Dedifferentiated amniotic fluid mesenchymal stem cell (primary cell): ENCODE results near the gene CACNG1.
"Not testable (repeated sequence)": the region's sequence is repeated elsewhere in the genome, so short reads cannot be mapped to it uniquely, and the experiment has no call there.

Source experiments
- DNase-seq: peaks from one replicate; pipeline ENCODE4 v3.0.0-alpha.2; 2016; ENCODE audit errors: extremely low spot score

CACNG1 gene

DNA sequence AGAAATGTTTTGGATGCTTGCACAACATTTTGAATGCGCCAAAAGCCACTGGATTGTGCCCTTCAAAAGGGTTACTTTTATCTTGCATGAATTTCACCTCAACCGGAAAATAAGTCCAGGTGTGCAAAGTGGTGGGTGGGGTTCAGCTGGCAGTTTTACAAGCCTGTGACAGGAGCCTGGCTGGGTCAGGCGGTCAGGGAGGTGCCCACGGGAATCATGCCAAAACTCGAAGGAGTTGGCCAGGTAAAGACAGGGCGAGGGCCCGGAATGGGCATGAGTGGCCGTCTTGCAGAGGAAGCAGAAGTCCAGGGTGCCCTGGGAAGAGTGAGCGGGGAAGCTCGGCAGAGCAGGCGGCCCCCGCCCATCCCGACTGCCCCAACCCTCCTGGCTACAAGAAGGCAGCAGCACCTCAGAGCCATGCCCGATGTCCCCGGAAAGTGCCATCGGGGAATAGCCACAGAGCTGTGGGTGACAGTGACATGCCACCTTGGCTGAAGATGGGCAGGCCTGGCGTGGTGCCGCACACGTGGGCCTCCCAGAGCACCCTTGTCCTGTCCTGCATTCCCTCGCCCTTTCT, 19.1 kb upstream of the CACNG1 start:
- no peak for DNase-seq

DNA sequence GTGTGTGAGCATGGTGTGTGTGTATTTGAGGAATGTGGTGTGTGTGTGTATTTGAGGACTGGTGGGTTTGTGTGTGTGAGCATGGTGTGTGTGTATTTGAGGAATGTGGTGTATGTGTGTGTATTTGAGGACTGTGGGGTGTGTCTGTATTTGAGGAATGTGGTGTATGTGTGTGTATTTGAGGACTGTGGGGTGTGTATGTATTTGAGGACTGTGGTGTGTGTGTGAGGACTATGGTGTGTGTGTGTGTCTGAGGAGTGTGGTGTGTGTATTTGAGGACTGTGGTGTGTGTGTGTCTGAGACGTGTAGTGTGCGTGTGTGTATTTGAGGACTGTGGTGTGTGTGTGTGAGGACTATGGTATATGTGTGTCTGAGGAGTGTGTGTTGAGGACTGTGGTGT, 18.0 kb upstream of the CACNG1 start:
- DNase-seq: no peak

DNA sequence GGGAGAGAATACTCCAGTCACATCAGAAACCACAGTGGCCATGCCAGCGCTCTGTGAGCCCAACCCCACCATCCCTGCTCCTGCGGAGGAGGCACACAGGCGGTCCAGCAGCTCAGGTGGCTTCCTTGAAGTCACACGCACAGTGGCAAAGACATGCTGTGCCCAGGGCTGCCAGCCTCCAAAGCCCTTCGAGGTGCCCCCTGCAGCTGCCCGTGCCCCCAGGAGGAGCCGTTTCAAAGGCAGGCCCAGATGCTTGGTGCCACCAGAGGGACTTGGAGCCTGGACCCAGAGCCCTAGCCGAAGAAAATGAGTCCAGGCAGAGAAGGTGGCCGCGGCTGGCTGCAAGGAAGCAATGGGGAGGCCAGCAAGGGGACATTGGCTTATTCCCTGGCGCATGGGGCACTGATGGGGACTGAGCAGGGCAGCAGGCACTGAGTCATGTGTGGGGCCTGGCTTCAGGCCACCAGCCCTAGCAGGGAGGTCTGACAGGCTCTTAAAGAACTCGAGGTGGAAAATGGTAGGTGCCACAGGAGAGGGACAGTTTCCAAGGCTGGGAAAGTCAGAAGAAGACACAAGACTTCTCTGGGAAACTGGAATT, 17.2 kb upstream of the CACNG1 start:
- no peak for DNase-seq

DNA sequence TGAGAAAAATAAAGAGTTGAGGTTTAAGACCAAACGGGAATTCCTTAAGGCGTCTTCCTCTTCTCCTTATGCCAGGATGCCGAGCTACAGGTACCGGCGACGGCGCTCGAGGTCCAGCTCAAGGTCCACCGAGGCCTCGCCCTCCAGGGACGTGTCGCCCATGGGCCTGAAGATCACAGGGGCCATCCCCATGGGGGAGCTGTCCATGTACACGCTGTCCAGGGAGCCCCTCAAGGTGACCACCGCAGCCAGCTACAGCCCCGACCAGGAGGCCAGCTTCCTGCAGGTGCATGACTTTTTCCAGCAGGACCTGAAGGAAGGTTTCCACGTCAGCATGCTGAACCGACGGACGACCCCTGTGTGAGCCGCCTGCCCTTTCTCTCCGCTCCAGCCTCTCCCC, 13.7 kb upstream of the CACNG1 start:
- DNase-seq: no peak

DNA sequence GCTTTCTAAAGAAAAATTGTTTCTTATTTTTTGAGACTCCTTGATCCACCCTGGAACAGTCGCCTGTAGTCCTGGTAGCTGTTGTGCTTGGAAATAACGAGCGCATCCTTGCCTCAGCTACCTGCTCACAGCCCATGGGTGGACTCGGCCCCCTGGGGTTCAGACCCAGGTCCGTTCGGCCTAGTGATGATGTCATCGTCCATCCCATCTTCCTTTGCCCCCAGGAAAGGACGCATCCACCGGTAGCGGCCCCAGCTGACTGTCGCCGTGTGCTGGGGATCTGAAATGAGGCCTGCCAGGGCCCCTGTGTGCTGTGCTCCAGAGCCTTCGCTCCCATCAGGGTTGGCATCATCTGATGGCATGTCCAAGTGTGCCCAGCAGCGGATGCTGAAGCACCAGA, 12.0 kb upstream of the CACNG1 start:
- DNase-seq: no peak

DNA sequence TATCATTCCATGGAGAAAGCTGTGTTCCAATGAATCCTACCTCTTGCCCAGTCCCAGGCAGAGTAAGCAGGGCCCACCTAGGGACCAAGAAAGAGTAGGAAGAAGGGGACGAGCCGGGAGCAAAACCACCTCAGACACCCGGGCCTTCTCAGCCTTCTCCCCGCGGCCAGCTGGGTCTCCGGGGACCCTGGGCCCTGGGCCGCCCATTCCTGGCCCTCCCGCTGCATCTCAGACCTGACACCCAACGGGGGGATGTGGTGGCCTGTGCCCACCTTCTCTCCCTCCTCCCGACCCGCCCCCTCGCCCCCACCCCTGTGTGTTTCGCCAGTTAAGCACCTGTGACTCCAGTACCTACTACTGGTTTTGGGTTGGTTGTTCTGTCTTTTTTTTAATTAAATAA, 11.4 kb upstream of the CACNG1 start:
- no peak for DNase-seq

DNA sequence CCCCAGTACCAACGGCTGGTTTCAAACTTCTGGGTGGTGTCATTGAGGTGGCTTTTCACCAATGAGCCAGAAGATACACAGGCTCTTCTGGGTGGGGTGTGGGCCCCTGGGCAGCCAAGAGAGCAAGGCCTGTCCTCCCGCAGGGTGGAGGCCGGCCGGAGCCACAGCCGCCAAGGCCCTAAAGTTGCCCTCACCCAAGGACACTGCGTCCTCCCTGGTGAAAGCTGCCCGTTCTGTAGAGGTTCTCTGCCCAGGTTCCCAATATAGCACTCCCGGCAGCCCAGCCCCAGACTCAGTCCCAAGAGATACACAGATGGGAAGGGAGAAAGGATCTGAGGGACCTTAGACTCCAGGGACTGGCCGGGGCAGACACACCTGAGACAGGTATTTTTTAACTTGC, 10.7 kb upstream of the CACNG1 start:
- no peak for DNase-seq

DNA sequence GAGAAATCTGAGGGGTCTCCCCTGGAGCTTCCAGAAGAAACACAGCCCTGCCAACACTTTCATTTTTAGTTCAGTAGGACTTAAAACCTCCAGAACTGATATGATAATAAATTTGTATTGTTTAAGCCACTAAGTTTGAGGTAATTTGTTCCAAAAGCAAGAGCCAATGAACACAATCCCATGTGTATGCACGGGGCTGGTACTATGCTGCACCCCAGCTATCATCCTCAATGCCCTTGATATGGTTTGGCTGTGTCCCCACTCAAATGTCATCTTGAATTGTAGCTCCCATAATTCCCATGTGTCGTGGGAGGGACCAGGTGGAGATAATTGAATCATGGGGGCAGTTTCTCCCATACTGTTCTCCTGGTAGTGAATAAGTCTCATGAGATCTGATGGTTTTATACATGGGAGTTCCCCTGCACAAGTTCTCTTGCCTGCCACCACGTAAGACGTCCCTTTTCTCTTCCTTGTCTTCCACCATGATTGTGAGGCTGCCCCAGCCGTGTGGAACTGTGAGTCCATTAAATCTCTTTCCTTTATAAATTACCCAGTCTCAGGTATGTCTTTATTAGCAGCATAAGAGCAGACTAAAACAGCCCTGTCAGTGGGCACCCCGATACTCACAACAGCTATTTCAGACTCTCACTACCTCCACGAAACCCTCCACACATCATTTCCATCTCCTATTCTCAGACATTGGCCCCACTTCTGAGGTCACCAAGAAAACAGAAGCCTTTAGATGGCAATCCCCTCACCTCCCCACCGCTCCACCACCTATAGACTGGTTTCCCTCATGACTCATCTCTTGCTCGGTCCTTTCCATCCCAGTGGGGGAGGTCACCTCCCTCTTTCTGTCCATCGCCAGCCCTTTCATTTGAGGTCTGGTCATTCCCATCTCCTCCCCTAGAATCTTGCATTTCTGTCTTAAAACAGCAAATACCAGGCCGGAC, 8.9 kb upstream of the CACNG1 start:
- no peak for DNase-seq

DNA sequence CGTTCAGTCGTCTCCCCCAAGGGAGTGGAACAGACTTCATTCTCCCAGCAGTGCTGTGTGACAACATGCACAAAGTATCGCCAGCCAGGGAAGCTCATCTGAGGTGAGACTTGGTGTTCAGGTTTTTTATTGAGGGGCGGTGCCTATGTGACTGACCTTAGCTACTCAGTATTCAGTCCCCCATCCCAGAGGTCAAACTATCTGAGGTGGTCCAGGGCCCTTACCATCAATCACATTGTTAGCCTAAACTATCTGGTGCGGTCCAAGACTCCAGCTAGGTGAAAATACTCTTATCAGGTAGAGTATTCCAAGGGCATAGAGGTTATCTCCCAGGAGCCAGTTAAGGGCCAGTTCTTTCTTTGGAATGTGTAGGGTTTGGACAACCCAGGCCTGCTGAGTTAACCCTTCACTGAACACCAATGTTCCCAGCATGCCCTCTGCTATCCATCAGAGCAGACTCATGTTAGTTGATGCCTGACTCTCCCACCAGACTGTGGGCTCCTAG, 5.4 kb upstream of the CACNG1 start:
- DNase-seq: no peak

DNA sequence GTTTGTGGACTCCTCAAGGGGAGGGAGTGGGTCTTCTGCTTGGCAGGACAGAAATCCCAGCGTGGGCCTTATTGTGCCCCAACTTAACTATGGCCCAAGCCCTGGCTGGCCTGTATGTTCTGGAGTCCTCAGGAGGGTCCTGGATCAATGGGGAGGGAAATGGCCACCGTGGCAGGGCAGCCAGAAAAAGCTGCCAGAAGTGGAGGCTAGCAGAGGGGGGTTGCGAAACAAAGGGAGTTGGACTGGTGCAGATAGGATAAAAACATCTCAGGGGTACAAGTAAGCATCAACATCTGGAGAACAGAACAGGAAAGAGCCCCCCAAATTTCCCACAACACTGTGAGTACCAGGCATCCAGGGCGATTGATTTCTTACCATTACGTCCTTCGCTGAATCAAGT, 3.7 kb upstream of the CACNG1 start:
- no peak for DNase-seq

DNA sequence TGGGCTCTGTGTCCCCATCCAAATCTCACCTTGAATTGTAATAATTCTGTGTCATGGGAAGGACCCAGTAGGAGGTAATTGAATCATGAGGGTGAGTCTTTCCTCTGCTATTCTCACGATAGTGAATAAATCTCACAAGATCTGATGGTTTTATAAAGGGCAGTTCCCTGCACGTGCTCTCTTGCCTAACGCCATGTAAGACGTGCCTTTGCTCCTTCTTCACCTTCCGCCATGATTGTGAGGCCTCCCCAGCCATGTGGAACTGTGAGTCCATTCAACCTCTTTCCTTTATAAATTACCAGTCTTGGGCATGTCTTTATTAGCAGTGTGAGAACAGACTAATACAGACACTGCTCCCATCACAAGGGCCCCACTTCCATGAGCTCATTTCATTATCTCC, 3.2 kb upstream of the CACNG1 start:
- not testable (repeated sequence) for DNase-seq

DNA sequence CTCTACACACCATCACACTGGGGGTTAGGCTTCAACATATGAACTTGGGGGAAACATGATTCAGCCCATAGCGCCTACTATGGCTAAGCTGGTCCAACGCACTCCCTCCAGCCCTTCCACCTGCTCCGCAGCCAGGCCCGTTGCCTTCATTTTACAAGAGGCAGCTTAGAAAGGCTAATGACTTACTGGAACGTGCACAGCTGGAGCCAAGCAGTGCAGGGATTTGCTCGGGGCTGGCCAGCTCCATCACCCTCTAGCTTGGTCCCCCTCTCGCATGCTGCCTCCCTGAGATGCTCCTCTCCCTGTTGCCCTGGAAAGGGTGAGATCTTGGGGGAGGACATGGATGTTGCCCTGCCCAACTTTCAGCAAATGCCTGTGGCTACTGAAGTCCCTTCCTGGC, 2.8 kb upstream of the CACNG1 start:
- DNase-seq: no peak

DNA sequence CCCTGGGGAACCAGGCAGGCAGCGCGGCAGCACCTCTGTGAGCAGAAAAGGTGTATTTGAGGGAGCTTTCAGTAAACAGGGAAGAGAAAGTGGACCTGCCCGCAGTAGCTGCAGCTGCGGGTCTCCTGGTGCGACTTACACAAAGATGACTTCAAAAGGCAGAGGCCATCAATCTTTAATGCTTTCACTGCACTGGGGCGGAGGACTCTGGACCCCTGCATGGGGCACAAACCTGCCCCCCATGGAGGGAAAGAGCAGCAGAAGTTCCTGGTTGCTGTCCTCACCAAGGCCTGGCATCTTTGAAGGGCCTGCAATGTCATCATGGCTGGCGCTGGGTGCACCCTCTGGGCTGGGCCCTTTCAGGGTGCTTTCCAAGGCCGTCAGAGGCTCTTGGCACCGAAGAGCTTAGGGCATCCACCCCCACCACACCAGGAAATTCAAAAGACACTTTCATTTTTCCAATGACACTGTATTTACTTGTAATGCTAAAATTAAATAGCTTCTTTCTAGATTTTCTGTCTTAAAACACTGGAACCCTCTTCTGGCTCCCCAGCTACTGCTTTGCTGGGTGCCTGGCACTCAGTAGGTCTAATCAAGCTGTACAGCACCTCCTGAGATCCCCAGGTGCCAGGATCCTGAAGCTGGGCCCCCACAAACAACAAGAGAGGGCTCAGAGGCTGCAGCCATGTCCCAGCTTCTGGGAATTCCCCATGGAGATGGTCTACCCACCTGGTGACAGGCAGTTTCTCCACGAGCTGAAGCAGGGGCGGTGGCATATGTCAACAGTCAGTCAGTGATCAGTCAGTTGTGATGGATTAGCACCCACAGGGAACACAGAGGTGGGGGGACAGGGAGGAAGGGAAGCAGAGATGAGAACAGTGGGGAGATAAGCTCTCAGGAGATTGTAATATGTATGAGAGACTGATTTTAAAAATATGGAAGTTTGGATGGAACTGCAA, 2.1 kb upstream of the CACNG1 start:
- no peak for DNase-seq

DNA sequence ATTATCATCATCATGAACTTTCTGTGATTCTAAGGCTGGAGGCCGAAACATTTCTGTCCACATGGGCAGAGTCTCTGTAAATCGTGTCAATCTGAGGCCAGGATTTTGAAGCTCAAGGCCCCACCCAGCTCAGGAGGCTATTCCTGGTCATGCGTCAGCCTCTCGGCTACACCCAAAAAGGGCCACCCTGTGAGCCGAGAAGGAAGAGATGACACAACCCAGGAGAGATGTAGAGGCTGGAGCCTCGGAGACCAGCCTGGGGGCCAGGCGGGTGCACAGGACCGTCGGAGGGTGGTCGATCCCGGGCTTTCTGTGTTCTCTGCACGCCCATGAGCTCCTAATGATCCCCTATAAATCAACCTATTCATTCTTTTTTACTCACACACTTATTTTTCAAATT, 1.1 kb upstream of the CACNG1 start:
- DNase-seq: no peak

DNA sequence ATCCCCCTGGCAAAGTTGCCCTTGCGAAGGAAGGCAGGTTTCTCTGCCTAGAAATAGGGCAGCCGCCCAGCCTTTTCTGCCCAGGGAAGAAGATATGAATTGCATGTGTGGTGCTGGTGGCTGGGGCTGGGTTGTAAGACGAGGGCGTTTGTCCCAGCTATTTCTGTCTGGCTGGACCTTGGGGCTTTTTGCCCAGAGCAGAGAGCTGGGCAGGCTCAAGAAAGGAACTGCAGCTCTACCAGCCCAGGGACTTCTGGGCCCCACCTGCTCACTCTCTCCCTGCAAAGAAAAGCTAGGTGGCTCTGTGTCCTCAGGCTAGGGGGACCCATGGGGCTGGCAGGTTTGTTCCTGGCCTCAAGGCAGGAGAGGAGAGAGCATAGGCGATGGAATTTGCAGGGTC, 586 bp downstream of the CACNG1 start:
- DNase-seq: no peak

DNA sequence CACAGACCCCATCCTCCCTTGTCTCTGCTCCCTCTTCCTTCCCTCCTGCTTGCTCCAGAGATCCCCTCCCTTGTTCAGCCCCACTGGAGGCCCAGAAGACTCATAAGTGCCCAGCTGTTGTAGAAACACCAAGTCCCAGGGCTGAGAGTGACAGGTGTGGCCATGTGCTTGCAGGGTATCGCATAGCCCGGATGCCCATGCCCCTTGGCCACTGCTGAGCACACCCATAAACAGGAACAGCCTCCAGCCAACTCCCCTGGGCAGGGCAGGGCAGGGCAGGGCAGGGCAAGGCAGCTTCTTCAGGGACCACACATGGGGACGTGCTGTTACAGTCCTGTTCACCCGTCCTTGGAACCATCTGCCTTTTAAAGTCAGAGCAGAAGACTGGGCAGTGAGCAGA, 2.0 kb downstream of the CACNG1 start:
- no peak for DNase-seq

DNA sequence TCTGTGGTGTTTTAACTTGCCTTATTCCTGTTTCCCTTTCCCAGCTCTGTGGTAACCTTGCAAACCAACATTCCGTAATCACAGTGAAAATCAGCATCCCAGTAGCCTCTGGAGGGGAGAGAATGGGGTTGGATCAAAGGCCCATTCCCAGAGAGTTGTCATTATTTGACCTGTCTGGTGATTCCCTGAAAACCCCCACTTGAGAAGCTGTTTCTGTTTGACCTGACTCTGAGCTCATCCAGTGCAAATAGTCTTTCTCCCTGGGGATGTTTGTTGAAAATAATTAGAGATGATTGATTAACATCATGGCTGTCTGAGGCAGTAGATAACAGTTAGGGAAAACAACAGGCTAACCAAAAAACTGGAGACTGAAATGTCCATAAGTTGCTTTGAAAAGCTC, 3.0 kb downstream of the CACNG1 start:
- DNase-seq: no peak

DNA sequence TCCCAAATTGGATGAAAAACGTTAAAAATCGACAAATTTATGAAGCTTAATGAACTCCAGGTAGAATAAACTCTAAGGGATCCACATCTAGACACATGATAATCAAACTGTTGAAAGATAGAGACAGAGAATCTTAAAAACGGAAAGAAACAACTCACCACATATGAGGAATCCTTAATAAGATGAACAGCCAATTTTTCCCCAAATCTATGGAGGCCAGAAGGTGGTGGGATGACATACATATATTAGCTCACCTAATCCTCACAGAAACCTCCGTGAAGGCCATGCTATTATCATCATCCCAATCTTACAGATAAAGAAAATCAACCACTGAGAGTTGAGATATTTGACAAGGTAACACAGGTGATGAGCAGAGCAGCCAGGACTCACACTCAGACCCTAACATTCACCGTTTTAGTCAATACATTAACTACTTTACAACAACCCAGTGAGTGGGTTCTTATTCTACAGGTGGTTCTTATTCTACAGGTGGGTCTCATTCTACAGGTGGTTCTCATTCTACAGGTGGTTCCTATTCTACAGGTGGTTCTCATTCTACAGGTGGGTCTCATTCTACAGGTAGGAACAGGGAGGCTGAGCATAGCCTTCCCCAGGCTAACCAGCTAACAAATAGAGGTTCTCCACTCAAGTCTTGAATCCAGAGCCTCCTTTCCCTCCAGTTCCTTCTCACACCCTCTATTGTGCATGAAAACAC, 4.8 kb downstream of the CACNG1 start:
- DNase-seq: no peak

DNA sequence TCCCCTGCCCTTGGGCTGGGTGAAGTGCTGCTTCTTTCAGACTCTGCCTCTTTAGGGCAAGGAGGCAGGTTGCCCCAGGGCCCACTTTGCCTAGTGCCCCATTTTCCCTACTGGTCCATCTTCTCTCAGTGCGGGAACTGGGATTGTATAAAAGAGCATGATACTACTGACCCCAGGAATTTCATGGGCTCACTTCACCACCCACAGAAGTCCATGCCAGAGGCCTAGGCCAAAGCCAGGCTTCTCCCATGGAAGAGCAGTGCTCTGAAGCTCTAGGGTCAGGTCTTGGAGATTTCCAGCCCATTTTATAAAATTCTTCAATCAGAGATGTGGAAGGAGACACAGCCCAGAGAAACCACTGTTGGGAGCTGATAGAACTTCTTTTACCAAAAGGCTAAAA, 5.7 kb downstream of the CACNG1 start:
- no peak for DNase-seq

DNA sequence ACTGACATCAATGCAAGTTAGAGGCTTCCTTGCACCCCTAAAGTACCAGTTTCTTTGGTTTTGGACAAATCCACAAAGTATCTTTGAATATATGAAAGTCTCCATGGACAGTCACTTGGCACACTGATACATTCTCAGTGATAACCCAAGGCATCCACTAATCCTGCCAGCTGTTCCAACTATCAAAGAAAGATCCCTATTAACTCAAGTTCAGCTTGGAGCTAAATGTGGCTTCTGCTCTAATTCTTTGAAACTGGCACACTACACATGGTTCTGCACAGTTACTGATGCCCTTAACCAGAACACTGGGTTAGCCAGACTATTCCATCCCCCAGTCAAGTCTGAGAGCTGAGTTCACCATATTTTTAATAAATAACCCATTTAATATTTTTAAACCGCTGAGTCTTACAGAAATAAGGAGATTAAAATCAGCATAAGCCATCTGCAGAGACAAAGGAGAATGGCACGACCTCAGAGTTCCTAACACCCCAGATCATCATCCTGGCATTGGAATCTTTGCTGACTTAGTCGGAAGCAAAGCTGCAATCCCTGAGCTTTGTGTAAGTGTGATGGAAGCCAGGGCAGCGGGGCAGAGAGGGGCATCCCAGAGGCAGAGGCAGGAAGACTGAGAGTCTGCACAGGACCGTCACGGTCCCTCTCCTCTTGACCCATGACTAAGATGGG, 6.3 kb downstream of the CACNG1 start:
- DNase-seq: no peak

DNA sequence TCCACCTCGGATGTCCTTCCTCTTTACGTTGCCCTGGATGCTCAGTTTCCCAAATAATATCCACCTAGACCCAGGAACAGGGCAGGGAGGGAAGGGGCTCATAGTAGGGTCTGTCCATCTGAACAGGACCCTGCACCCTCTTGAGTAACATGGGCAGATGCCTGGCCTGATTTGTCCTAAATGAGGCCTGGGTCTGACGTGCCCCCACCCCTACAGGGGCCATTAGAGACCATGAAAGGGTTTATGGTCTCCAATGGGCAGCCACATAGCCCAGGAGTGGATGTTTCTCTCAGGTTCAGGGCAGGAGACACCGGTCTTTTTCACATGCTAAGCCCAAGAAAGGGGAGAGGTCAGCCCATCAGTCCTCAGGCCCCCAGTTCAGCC, 6.8 kb downstream of the CACNG1 start:
- no peak for DNase-seq
